HG03432 (cell line): ENCODE measurements around the gene MED28.
"Not testable (repeated sequence)": the region's sequence is repeated elsewhere in the genome, so short reads cannot be mapped to it uniquely, and the experiment has no call there.

Source experiments
- ATAC-seq: cut with Tn5 transposase; IDR thresholded peaks from one replicate; pipeline ENCODE4 v1.9.1; 2021; ENCODE audit warnings: mild to moderate bottlenecking, moderate library complexity; ENCODE audit not compliant: unreplicated experiment

Gene MED28, protein sequence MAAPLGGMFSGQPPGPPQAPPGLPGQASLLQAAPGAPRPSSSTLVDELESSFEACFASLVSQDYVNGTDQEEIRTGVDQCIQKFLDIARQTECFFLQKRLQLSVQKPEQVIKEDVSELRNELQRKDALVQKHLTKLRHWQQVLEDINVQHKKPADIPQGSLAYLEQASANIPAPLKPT

DNA sequence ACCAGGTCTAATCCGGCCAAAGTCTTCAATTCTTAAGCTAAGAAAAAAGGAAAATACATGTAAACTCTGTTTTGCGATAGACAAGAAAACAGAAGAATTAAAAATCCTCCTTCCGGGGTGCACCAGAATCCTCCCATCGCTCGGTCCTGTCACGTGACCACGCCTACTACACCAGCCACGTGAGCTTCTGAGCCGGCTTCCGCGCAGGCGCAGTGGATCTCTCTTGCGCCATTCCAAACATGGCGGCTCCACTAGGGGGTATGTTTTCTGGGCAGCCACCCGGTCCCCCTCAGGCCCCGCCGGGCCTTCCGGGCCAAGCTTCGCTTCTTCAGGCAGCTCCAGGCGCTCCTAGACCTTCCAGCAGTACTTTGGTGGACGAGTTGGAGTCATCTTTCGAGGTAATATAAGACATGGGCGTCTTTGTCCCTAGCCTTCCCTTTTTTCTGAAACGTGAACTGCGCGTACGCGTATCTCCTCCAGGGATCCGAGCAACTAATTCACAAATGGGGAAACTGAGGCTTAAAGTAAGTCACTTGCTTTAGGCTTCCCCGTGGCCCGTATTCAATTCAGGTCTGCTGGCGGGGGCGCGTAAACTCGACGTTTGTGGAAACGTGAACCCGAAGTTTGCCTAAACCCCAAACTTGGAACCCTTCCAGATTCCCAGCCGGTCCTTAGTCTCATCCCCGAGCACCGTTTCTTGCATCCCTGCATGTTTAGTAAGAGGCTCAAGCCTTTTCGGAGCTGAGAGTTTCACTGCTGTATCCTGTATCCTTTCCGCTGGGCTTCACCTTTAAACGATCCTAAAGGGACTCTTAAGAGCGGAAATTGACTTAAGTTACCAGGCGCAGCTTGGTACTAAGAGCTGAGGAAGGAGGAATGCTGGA, at the start of gene MED28:
TSS of gene MED28 (plus strand) at position 226 of the 884 bp plus-strand sequence. CDS start at position 240, 14 bp downstream.
- ATAC-seq, result peak; percentile 96

DNA sequence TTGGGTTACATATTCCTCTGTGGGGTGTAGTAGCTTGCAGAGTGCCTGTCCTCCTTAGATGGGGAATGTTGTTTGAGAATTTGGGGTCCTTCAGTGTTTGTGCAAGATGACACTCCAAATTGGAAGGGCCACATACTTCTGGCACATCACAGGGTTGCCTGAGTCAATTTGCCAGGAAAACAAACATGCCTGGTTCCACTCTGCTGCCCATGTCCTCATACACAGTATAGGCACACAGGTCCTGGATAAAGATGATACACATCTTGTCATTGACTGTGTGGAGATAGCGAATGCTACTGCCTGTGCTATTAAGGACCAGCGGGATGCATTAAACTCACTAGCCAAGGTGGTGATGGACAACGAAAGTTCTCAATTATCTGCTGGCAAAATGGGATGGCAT, 48.6 kb upstream of the MED28 start:
- no peak for ATAC-seq

DNA sequence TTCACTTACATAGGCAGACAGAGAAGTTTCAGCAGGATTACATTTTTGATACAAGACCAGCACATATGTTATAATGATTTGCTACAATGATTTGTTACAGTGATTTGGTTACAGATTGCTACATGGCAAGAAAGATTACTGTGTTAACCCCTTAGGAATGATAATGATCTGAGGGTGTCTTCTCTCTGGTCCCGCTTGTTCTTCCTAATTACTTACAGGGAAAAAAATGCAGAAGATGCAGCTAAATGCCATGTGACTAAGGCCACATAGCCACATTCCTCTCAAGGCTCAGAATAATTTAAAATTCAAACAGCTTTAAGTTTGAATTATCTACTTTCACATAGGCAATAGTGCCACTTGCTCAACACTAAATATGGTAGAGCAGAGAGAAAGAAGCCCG, 47.2 kb upstream of the MED28 start:
- no peak for ATAC-seq

DNA sequence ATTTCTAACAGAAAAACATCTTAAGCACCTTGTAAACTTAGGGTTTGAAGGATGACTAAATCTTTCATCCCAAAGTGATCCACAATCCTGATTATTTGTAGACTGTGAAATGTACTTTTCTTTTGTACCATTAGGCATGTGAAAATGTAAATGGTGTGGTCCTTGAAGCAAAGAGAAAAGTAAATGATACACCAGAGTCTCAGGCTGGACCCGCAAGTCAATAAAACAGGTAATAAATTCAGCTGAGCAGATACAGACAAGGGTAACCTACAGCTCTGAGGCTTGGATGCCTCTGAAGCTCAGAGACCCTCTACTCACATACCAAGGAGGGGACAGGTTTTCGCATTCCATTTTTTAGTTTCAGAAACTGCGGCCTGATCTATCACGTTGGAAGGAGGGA, 40.2 kb upstream of the MED28 start:
- ATAC-seq, result no peak

DNA sequence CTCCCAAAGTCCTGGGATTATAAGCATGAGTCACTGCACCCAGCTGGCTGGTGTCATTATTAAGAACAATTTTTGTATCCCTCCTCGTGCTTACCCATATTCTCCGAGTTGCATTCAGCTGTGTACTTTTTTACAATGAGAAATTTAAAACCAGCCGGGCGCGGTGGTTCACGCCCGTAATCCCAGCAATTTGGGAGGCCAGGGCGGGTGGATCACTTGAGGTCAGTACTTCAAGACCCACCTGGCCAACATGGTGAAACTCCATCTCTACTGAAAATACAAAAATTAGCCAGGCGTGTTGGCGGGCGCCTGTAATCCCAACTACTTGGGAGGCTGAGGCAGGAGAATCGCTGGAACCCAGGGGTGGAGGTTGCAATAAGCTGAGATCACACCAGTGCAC, 39.3 kb upstream of the MED28 start:
- ATAC-seq, result not testable (repeated sequence)

DNA sequence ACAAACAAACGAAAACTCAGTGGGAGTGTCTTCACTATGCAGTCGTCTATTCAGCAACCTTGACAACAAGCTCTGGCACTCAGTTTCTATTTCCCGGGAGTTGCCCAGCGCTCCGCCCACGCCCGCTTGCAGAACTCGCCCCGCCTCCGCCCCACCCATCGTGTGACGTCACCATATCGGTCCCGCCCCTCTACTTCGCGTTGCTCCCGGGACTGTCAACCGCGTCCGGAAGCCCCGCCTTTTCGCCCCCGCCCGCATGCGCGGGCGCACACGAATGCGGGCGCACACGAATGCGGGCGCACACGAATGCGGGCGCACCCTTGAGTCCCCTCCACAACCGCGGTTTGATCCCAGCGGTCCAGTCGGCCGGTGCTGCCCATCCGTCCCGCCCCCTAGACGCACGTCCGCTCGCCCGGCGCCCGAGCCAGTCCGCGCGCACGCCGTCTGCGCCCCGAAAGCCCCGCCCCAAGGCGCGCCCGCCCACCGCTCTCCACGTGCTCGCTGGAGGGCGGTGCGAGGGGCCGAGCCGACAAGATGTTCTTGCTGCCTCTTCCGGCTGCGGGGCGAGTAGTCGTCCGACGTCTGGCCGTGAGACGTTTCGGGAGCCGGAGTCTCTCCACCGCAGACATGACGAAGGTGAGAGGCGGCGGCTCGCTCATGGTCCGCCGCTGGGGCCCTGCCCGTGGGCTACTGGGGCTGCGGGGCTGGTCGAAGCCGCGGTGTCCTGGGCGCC, 37.3 kb upstream of the MED28 start, which contains the start of gene LAP3:
TSS of gene LAP3 (plus strand) at position 267 of the 733 bp plus-strand sequence. CDS start at position 535, 268 bp downstream.
- peak; percentile 91 for ATAC-seq

DNA sequence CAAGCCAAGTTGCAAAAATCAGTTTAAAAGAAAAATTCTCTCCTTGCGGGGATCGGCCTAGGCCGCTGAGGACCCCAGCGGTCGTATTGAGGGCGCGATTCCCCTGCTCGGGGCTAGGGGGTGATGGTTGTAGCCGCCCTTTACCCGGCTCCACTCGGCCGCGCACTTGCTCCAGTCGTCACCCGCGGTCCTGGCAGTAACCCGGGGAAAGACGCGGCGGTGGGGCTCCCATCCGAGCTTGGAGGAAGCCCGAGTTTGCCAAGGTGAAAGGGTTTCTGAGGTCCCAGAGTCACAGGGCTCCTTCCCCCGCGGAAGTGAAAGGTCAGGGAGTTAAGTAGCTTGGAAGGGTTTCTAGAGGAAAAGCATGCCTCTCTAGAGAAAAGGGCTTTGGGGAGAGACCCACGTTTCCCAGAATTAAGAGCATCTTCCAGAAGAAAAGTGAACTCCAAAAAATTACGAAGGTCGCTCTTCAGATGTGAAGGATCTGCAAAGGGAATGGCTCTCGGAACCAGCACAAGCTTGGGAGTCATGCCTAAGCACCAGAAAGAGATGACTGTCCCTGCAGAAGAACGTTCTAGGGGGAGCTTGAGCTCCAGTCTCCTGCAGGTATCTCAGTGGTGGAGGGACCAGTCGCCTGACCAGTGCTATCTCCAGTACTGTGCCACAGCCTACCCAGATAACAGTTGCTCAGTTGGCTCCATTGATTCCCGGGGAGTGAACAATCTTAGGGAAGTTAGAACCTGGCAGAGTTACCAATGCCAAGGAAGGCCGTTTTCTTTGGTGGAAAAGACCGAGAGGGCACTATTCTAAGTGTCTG, 36.6 kb upstream of the MED28 start:
- peak; percentile 11 for ATAC-seq

DNA sequence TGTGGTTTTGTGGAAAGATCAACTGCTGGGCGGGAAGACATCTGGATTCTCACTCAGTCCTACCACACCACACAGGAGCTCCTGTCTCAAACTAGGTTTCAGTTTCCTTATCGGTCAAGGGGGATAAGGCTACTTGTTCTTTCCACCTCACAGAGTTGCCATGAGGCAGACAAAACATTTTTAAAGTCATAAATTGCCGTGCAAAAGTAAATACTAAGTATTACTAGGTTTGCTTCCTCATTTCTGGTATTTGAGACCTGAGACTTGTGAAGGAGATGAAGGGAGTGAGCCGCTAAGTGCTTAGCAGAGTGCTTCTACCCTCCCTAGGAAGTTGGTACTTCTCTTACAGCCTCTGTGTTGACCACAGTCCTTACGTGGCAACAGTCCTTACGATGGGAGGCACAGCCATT, 36.0 kb upstream of the MED28 start:
- ATAC-seq, result peak; percentile 25

DNA sequence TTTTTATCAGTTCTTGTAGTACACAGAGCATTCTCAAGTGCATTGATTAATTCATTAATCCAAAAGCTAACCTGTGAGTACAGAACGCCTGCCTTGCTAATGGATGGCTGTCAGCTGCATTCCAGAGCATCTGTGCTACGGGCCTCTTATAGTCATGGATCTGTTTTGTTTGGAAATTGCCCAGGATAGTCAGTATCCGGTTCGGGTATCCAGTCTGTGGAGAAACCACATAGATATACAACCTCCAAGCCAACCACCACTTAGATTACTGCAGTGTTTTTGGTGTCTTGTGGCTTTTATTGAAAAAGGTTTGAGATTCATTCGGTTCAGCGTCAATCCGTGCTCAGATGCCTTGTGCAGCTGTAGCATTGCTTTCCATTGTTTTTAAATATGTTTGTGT, 33.5 kb upstream of the MED28 start:
- no peak for ATAC-seq

DNA sequence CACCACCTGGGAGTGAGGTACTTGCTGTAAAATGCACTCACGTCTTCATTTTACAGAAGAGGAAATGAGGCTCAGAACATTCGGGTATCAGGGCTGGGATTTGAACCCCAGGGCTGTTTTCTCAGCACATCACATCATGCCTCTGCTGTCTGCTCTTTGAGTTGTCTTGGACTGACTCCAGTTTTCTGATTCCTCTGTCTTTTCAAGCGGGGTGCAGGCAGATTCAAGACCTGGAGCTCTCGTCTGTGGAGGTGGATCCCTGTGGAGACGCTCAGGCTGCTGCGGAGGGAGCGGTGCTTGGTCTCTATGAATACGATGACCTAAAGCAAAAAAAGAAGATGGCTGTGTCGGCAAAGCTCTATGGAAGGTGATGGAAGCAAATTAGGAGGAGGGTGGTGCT, 31.2 kb upstream of the MED28 start:
- ATAC-seq, result no peak

DNA sequence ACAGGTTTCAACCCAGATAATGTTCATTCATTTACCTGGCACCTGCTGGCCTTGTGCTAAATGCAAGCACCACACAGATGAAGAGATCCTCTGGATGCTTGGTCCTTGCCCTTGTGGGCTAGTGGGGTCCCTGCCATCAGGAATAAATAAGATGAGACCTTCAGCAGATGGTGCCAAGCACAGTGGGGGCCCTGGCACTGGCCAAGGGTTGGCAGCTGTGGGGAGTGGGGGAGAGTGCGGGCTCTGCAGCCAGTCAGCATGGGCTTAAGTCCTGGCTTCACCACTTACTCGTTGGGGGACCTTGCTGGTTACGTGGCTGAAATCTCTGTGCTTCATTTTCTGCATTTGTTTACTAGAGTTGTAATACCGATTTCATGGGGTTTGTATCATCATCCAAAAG, 30.5 kb upstream of the MED28 start:
- ATAC-seq, result no peak

DNA sequence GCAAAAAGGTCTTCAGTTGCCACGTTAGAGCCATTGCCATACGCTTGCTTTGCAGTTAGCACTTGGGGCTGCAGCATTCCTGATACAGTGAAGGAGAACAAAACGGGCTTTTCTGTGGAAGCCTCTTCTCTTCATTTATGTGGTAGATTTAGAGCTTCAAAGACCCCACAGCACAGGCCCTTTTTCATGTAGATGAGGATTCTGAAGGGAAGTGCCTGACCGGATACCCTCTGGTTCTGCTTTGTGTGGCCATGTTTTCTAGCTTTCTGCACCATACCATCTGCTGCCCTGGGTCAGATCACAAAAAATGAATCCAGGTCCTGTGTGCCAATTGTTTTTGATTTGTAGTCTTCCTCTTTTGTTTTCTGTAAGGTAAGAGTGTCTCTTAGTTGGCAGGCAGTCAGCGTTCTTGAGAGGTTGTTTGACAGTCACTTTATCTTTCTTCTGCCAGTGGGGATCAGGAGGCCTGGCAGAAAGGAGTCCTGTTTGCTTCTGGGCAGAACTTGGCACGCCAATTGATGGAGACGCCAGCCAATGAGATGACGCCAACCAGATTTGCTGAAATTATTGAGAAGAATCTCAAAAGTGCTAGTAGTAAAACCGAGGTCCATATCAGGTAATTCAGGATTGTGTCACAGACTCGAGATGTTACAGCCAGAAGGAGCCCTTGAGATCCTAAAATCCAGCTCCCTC, 29.8 kb upstream of the MED28 start:
- ATAC-seq, result no peak

DNA sequence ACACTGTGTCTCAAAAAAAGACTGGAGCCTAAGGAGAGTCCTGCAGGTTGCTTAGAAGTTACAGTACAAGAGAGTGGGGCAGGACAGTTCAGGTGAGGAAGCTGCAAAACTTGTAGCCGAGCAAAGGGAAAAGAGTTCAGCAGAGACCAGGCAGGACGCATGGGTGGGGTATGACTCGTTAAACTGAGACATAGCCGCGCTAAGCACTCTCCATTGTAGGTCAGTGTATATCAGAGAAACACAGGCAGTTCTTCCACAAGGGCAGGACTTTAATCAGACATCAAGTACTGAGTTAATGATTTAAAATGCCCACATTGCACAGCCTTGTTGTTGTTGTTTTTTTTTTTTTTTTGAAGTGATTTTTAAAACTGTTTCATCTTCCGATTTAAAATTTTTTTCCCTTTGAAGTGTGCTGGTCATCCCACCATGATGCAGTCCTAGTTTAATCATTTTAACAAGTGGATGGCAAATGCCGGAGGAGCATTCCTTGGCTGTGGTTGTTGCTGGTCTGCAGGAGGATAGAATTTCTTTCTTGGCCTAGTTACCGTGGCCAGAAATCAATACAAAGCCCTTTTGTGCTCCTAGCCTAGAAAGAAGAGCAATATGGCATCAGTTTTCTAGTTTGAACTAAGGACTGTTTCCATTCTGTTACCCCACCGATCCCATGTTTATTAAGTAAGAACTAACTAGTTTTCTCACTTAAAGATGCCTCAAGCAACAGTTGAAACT, 27.2 kb upstream of the MED28 start:
- no peak for ATAC-seq

DNA sequence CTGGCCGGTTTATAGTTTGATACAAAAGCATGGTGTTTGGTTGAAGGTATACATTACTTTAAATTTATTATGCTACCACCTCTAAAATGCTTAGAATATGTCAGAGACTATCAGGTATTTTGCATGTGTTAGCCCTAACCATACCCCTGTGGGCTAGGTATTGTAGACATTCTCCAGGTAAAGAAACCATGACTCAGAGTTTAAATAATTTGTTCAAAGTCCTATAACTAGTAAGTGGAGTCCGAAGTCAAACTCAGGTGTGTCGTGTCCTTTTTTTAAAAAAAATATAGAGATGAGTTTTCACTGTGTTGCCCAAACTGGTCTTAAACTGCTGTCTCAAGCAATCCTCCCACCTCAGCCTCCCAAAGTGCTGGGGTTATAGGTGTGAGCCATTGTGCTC, 25.1 kb upstream of the MED28 start:
- ATAC-seq, result no peak

DNA sequence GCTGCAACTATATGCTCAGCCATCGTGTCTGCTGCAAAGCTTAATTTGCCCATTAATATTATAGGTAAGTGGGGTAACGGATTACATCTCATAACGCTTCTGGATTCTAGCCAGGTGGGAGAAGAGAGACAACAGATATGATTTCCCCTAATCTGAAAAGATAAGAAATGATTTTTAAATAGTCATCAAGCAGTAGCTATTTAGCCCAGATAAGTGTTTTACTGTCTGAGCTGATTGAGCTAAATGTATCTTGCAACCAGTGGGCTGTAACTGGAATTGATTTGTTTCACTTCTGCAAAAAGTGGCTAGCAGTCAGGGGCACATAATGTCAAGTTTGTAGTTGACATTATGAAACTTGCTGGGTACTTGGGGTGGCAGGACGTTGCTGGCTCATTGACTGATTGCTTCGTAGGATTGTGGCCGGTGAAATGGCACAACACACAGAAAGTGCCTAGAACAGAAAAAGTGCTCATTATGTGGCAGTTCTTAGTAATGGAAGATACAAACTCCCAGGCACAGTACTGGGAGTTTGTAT, 18.9 kb upstream of the MED28 start:
- peak; percentile 92 for ATAC-seq

DNA sequence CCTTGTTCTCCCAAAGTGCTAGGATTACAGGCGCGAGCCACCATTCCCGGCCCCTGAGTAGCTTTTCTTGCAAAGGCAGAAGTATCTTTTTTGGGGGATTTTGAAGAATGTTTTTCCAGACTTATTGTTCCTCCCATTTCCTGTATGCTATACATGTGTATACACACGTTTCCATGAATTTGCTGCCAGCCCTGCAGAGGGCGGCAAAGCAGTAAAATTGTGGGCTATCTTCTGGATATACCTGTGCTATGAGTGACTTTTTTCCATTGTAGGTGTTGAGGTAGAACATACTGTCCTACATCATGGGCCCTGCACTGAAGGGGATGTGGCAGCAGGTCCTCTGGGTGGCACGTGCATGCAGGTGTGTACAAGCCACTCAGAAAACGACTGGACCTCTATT, 16.9 kb upstream of the MED28 start:
- ATAC-seq, result no peak

DNA sequence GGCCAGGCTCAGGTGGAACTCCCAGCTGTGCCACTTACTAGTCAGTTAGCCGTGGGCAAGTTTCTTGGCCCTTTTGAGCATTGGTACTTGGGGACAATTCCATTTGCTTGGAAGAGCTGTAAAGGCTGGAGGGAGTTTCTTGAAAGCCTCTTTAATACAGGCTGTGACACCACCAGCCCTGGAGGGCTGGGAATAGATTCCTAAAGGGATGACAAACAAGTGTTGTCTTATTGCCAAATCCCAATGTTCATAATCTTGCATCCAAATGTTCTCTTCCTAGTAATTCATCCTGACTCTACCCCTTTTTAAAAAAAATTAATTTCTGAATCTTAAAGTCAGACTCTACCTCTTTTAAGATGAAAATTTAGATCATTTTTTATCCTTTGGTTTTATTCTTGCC, 14.6 kb upstream of the MED28 start:
- ATAC-seq, result no peak

DNA sequence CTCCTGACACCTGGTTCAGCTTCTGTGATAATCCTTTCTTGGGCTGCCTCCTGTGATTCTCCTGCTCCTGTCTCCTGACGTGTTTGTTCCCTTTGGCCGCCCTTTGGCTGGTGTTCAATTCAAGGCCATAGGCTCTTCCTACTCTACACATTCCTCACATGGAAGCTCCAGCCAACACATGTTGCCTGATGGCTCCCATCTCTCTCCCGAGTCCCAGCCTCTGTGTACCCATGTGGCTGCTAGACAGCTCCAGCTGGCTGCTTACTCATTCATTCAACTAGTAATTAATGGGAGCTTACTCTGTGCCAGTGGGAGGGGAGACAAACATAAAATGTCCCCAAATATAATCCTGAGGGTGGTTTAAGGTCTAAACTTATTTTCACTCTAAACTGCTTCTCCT, 9.2 kb upstream of the MED28 start:
- ATAC-seq, result no peak

DNA sequence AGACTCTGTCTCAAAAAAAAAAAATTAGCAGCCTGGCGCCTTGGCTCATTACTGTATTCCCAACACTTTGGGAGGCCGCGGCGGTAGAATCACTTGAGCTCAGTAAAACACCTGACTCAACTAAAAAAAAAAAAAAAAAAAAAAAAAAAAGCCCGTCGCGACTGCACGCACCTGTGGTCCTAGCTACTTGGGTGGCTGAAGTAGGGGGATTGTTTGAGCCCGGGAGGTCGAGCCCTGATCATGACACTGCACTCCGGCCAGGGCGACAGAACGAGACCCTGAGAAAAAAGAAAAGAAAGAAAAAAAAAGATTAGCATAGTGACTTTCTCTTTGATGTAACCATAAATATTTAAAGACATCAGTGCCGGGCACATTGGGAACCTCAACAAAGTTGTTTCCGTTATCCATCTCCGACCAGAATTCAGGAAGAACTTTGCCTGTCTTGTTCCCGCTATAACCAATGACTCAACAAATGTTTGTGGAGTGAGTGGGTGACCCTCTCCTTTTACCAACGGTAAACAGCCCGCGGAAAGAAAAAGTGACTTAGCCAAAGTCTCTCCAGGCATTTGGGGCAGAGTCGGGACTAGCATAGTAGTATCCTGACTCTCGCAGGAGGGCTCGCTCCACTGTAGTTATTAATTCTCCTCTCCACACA, 553 bp upstream of the MED28 start:
- peak; percentile 55 for ATAC-seq
